Amniotic epithelial cell (primary cell): Measurements from ENCODE around the gene NTRK1.
A peak's percentile ranks its signal among the peaks of the same experiment; 100 is the strongest.

Experiments used
- DNase-seq: peaks from one replicate; pipeline ENCODE4 v3.0.0-alpha.2; 2010; ENCODE audit warnings: low read depth

The NTRK1 gene

DNA sequence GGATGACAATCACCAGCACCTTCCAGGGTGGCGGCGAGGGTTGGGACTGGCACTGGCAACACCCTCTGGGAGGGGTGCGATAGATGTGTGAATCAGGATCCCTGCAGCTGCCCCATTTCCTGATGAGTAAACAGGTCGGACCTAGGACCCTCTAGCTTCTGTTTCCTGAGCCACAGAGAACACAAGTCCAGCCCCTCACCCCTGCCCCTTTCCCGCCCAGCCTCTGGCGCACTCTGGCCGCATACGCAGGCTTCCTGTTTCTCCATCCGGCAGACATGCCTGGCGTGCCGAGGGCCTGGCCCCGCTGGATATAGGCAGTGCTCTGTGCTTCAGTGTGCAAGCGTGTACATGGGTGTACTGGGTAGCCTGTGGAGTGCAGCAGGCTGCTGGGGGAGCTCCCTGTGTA lies 37.5 kb downstream of the NTRK1 start:
- DNase-seq: peak; percentile 54

DNA sequence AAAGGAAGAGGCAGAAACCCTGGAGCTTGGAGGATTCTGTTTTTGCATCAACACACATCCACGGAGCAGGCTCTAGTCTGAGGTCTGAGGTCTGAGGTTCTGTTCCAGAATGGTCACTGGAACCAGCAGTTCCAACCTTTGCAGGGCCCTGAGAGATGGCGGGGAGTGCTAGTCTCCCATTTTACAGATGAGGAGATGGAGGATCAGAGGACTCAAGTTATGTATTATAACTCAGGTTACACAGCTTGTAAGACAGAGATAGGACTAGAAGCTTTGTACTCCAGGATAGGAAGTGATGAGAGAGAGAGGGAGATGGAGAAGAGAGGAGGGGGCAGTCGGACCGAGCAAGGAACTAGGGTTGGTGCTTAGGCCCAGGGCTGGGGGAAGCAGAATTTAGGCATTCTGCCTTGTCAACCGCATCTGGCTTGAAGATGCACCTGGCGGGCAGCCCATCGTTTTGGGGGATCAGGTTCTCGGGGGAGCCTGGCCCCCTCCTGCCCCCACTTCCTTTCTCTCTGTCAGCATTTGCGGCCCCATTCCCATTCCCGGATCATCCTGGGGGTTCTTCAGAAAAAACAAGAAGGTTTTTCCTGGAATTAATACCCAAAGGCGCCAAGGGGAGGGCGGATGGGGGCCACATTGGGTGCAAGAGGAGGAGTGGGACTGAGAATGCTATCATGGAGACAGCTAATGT lies 38.5 kb downstream of the NTRK1 start:
- no peak for DNase-seq

DNA sequence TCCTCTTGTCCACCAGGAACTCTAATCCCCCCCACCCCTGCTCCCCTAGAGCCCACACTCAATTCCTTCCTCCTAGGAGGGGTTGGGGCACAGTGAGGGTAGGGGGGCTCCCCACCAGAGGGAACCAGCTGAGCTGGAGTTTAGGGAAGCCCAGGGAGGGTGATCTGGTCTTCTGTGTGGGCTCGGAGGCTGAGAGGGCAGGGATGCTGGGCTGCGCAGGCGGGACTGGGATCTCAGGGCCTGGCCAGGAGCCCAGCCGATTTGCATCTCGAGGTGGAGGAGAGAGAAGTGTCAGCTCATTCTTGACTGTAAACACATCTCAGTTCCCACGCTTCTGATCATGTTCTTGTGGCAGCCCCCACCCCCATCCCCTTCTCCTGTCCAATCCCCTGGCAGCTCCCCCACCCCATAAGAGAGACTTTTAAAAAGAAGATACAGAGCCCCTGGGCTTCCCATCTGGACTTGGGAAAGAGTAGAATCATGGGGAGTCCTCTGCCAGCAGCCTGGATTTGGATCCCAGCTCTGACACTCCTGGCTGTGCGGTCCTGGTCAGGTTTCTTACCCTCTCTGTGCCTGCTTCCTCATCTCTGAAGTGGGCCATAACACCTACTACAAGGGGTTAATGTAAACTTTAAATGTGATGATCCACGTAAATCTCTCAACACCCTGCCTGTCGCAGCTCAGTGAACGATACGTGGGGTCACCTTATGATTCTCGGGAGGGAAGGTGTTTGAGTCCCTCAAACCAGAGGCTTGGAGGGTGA lies 39.5 kb downstream of the NTRK1 start:
- peak; percentile 72 for DNase-seq

DNA sequence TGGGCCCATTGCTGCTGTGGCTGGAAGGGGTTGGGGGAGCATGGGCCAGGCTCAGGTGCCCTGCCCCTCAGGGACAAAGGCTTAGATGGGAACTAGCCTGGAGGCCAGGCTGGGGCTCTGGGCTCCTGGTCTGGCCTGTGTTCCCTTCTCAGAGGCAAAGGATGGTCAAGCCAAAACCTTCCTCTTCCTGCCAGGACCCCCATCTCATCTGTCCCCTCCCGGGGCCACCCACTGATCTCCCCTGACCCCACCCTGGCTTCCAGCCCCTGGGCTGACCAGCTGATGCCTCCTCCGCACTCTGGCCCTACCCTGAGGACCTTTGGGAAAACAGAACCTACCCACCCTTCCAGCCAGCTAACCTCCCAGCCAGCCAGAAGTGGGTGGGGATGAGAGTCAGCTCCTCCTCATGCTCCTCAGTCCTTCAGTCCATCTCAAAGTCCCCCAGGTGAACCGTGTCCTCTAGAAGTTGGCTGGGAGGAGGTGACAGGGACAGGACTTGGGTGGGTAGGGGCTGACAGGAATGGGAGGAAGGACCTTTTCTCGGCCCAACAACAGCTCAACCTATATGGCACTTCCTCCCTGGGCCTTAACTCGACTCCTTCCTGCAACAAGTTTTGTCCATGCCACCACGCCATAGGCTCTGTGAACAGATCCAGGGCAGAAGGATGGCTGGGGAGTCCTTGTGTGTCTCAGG lies 40.4 kb downstream of the NTRK1 start:
- no peak for DNase-seq

DNA sequence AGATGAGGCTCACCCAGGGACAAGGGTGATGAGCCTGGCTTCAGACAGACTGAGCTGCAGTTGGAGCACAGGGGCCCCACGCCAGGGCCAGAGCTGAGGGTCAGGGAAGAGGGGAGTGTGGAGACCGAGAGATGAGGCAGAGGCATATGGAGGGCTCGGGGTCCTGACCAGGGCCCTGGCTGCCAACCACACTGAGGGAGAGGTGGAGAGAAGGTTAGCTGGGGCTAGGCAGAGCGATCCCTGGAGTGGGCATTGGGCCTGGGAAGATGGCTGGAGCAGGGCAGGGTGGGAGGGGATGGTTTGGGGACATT lies 40.9 kb downstream of the NTRK1 start:
- DNase-seq: no peak

DNA sequence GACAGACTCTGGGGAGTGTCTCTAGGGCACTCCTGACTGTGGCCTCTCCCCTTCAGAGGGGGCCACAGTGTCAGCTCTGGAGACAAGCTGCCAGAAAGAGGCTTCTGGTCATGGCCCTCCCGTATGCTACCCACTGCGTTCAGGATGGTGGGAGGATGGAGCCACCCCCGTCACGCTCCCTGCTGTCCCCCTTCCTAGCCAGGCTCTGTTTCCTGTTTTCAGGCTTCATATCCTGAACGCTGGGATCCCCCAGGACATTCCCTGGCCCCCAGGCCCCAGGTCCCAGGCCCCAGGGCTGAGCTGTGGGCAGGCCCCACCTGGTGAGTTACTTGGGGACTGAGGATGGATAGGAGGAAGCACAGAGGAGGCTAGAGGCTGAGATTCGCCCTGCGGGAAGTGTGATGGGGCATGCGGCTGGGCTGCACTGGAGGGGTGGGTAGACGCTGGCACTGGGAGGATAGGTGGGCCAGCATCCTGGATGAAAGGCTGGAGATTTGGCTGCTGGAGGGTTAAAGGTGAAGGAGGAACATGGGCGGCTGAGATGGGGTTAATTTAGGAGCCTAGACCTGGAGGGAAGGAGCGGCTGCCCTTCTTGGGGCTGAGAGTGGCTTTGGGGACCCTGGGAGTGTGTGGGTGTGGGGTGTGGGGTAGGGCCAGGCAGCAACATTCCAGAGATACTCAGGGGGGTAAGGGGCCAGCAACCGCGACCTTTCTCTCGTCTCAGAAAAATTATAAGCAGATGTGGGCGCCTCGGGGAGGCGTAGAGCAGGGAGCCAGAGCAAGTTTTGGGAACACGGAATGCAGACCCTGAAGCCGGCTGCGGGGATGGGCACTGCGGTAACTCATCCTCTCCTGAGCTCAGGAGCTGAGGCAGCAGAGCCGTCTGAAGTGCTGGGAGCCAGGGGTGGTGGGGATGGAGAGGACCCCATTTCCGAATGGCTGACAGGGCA lies 41.6 kb downstream of the NTRK1 start:
- no peak for DNase-seq

DNA sequence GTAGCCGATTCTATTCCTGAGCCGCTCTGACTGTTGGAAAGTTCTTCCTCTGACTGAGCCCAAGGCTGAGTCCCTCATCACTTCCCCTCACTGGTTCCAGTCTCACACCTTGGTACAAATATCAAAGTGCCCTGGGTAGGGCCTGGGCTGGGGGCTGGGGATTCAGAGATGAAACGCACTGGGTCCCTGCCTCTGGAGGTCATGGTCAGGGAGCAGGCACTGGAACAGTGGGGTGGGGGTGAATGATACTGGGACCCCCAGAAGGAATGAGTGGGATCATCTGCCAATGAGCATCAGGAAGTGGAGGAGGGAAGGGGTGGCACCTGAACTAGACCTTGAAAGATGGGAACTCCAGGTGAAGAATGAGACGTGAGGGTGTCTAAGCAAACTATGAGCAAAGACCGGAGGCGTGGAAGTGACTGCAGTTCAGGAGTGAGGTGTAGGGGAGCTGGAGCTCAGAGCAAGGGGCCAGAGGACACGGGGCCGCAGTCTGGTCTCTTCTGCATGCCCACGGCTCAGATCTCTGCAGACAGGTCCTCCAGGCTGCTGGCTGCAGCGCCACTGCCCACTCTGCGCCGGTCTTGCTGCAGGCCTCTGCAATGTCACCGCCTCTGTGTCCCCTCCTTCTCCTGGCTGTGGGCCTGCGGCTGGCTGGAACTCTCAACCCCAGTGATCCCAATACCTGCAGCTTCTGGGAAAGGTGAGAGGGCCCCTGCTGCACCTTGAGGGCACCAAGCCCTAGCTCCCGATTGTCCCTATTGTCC lies 42.8 kb downstream of the NTRK1 start:
- no peak for DNase-seq

DNA sequence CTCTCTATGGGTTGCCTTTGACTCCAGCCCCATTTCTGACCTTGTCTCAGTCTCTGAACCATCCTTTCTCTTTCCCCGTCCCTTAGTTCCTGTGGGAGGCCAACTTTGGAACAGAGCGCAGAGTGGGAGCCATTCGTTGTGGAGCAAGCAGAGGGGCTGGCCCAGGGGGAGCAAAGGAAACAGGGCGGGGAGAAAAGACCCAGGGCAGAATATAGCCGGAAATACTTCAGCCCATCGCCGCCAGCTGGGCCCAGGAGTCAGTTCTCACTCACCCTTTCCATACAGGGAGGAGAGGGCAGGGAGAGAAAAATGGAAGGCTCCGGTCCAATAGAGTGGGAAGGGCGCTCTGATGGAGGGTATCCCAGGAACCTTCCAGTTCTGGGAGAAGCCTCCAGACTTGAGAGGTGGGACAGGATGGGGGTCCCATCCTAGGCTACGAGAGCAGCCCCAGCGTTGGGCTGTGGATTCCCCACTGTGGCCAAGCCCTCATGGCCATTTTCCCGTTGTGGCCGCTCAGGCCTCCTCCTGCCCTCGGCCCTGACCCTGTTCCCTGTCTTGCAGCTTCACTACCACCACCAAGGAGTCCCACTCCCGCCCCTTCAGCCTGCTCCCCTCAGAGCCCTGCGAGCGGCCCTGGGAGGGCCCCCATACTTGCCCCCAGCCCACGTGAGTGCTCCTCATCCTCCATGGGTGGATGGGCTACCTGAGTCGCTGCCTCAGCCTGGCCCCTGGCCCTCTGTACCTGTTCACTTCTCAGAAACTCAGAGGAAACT lies 43.7 kb downstream of the NTRK1 start:
- no peak for DNase-seq

DNA sequence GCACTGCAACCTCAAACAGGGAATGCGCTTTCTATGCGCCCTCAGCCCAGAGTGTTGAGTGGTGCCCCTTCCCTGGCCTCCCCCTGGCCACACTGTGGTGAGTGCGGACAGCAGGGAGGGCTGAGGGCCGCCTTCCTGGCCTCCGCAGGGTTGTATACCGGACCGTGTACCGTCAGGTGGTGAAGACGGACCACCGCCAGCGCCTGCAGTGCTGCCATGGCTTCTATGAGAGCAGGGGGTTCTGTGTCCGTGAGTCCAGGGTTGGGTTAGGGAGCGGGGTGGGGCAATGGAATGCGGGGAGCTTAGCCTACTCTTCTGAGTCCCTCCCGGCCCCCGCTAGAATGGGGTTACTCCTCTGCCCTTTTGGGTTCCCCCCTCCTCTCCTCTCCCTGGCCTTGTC lies 44.5 kb downstream of the NTRK1 start:
- DNase-seq: no peak

DNA sequence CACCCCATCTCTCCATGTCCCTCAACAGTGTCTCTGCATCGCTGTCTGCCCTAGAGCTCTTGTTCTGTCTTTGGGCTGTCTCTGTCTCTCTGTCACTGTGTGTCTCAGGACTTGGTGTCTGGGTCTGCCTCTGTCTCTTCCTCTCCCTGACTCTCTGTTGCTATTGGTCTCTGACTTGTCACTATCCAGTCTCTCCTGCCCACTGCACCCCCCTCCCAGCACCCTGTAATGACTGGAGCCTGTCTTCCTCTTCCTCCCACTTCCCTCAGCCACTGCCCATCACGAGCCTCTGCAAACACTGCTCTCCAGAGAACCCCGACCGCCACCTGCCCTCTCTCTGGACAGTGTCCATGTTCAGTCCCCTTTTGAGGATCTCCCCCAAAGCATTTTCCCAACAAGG lies 45.0 kb downstream of the NTRK1 start:
- DNase-seq: no peak

DNA sequence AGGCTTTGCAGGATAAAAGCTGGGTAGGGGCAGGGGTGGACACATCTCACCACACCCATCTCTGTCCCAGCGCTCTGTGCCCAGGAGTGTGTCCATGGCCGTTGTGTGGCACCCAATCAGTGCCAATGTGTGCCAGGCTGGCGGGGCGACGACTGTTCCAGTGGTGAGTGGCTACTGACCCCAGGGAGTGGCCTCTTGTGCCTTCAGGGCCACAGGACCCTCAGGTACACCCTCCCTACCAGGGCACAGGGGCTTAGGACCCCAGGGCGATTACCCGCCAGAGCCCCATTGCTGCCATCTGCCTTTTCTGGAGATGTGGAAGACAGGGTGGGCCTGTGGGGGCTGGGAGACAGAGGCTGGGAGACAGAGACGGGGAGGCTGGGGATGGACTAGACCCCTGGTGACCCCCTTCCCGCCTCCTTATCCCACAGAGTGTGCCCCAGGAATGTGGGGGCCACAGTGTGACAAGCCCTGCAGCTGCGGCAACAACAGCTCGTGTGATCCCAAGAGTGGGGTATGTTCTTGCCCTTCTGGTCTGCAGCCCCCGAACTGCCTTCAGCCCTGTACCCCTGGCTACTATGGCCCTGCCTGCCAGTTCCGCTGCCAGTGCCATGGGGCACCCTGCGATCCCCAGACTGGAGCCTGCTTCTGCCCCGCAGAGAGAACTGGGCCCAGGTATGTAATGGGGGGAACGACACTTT lies 45.7 kb downstream of the NTRK1 start:
- DNase-seq: no peak

DNA sequence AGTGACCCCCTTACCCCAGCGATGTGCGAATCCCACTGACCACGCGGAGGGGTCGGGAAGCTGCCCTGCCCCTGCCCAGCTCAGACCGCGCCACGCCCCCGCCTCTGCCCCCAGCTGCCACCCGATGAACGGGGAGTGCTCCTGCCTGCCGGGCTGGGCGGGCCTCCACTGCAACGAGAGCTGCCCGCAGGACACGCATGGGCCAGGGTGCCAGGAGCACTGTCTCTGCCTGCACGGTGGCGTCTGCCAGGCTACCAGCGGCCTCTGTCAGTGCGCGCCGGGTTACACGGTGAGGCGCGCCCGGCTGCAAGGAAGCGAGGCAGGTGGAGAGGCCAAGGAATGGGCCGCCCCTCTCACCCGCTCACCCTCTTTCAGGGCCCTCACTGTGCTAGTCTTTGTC lies 47.9 kb downstream of the NTRK1 start:
- no peak for DNase-seq

DNA sequence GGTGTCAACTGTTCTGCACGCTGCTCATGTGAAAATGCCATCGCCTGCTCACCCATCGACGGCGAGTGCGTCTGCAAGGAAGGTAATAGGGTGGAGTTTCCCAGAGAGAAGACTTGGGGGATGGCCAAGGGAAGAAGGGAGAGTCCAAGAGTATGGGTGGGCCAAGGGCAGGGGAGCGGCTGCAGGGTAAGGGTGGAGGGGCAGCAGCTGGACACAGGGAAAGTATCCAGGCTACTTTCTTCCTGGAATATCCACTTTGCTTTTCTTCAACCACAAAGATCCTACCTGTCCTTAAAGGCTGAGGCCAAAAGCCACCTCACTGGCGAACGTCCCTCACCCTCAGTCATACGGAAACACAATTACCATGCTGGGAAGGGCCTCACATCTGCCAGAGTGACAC lies 48.3 kb downstream of the NTRK1 start:
- DNase-seq: no peak

DNA sequence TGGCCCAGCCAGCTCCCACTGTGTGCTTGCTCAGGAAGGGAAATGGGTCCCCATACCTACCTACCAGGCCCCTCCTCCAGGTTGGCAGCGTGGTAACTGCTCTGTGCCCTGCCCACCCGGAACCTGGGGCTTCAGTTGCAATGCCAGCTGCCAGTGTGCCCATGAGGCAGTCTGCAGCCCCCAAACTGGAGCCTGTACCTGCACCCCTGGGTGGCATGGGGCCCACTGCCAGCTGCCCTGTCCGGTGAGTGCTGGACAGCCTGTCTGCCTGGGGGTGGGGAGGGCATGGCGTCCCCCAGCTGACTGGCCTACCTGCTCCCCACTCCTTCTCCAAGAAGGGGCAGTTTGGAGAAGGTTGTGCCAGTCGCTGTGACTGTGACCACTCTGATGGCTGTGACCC lies 49.0 kb downstream of the NTRK1 start:
- no peak for DNase-seq

DNA sequence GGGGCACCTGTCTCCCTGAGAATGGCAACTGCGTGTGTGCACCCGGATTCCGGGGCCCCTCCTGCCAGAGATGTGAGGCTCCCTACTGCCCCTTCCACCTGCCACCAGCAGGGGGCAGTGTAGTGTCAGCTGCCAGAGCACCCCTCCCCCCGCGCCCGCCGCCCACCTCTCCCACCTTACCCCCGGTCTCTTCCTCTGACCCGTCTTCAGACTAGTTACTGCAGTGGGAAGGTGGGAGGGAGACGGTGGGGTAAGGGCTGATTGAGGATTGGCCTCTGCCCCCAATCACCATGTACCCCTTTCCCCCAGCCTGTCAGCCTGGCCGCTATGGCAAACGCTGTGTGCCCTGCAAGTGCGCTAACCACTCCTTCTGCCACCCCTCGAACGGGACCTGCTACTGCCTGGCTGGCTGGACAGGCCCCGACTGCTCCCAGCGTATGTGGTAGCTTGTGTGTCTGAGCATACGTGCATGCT lies 49.7 kb downstream of the NTRK1 start:
- no peak for DNase-seq

DNA sequence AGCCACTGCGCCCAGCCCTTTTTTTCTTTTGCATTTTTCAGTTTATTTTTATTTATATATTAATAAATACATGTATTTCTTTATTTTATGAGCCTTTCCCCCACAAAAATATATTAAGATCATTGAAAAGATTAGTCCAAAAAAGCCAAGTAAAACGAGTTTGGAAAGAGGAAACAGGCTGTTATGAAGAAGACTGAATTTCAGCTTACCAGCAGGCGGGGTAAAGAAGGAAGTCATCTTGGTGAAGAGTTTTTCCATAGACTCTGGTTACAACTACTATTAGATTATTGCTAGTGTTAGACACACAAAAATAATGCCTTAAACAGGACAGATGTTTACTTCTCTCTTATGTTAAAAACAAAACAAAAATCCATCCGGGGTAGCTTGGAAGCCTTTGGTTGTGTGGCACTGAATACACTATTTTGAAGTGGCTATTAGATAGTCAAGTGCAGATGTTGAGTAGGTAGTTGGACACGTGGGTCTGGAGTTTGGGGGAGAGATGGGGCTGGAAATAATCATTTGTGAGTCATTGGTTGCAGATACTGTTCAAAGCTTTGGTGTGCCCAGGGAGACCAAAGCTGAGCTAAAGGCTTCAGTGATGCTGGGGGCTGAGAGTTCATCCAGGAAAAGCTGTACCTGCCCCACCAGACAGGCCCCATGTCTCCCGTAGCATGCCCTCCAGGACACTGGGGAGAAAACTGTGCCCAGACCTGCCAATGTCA lies 51.1 kb downstream of the NTRK1 start:
- DNase-seq: no peak

DNA sequence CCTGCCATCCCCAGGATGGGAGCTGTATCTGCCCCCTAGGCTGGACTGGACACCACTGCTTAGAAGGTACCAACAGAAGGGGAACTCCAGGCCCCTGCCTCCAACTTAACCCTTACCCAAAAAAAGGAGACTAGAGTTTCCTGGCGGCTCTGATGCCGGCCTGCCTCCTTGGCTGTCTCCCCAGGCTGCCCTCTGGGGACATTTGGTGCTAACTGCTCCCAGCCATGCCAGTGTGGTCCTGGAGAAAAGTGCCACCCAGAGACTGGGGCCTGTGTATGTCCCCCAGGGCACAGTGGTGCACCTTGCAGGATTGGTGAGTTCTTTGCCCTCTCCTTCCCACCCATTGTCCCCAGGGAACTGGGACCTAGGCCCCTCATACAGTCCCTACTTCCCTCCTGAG lies 51.6 kb downstream of the NTRK1 start:
- DNase-seq: no peak

DNA sequence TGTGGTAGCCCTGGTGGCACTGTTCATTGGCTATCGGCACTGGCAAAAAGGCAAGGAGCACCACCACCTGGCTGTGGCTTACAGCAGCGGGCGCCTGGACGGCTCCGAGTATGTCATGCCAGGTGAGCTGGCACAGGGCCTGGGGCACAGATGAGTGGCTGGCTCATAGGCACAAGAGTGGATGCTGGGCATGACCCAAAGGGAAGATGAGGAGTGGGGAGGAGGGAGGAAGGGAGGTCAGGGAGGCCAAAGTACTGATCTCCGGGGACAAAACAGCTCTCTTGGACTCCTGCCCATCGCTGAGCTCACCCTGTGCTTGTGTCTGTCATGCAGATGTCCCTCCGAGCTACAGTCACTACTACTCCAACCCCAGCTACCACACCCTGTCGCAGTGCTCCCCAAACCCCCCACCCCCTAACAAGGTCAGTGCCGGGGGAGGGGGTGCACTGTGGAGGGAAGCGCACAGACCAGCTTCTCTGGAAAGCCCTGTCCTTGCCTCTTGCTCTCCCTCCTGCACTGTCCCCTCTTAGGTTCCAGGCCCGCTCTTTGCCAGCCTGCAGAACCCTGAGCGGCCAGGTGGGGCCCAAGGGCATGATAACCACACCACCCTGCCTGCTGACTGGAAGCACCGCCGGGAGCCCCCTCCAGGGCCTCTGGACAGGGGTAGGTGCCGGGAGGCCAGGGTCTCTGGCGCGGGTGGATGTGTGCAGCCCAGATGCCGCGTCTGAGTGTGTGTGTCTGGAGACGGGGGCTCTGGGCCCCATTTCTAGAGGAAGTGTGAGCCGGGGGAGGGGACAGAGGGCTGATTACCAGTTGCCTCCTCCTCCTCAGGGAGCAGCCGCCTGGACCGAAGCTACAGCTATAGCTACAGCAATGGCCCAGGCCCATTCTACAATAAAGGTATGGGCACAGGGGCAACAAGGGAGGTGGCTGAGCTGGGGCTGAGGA lies 52.5 kb downstream of the NTRK1 start:
- DNase-seq: no peak
